ENCODE results near the gene POU2AF1. TPM values are rescaled to one million over a fixed set of nuclear protein-coding genes. Genes with fewer than 3 reads are reported as not detected.
A peak's percentile ranks its signal among the peaks of the same experiment; 100 is the strongest.

The POU2AF1 gene
- total RNA-seq, 4 donors from 2014 or later: under 0.01 to 2.9 (median 2.6) TPM; not detected in 1

- H3K4me1 ChIP-seq: peaks cover 0 to 8% of the 10 kb centered on the region in 2 donors
- intact Hi-C loops (cut with DNase I; ENCODE audit: low total_unique reads): no loop called here
- H3K27ac ChIP-seq: peak overlapping the region; percentile 39 to 81
Observed at GRCh38 chr11:111330234-111330893, 48.7 kb downstream of the POU2AF1 start.

GRCh38 chr11:111329306-111330204 is 49.5 kb downstream of the POU2AF1 start:
- DNase-seq: peak in 1 of 2 donors; percentile 68
- H3K9me3 ChIP-seq: no peaks in the 10 kb centered on the region
- H3K36me3 ChIP-seq: no peaks in the 10 kb centered on the region
- peak overlapping the region; percentile 39 to 81 for H3K27ac ChIP-seq
- intact Hi-C loops (cut with DNase I; ENCODE audit: low total_unique reads): no loop called here
- H3K4me1 ChIP-seq: peaks cover 0 to 8% of the 10 kb centered on the region in 2 donors
- no peak overlapping the region for H3K4me3 ChIP-seq
- TF ChIP-seq CTCF (IDR thresholded peaks at IDR 0.05): no peak
- no peak for TF ChIP-seq POLR2A (IDR thresholded peaks at IDR 0.05)
- H3K27me3 ChIP-seq: no peaks in the 10 kb centered on the region

More at GRCh38 chr11:111330234-111330893, 48.7 kb downstream of the POU2AF1 start:
- Histone ChIP-seq H3K27me3 (no peaks in the 10 kb centered on the region), H3K9me3 (no peaks in the 10 kb centered on the region), H3K4me3 (no peak overlapping the region), H3K36me3 (no peaks in the 10 kb centered on the region)
- no peak for DNase-seq
- TF ChIP-seq CTCF (IDR thresholded peaks at IDR 0.05) (no peak), POLR2A (IDR thresholded peaks at IDR 0.05) (no peak)

- intact Hi-C loops (cut with DNase I; ENCODE audit: low total_unique reads): no loop called here
- peak overlapping the region in 1 of 2 donors; percentile 19 for H3K27ac ChIP-seq
- H3K4me3 ChIP-seq: no peak overlapping the region
- no peak for DNase-seq
- H3K9me3 ChIP-seq: no peaks in the 10 kb centered on the region
- TF ChIP-seq POLR2A (IDR thresholded peaks at IDR 0.05) (no peak), CTCF (IDR thresholded peaks at IDR 0.05) (no peak)
- H3K4me1 ChIP-seq: peaks cover 0 to 8% of the 10 kb centered on the region in 2 donors
- H3K27me3 ChIP-seq: no peaks in the 10 kb centered on the region
- H3K36me3 ChIP-seq: no peaks in the 10 kb centered on the region
Observed at GRCh38 chr11:111327908-111328624, 51.0 kb downstream of the POU2AF1 start.

GRCh38 chr11:111326824-111327223 is 52.3 kb downstream of the POU2AF1 start:
- Histone ChIP-seq H3K27ac (no peak overlapping the region), H3K9me3 (no peaks in the 10 kb centered on the region), H3K27me3 (no peaks in the 10 kb centered on the region), H3K36me3 (no peaks in the 10 kb centered on the region), H3K4me1 (peaks cover 0 to 6% of the 10 kb centered on the region in 2 donors), H3K4me3 (no peak overlapping the region)
- TF ChIP-seq CTCF (IDR thresholded peaks at IDR 0.05) (no peak), POLR2A (IDR thresholded peaks at IDR 0.05) (no peak)
- no peak for DNase-seq
- intact Hi-C loops (cut with DNase I; ENCODE audit: low total_unique reads): no loop called here
